Left ventricle myocardium superior (tissue), 1 donor: ENCODE data around the gene CD58. TPM values are rescaled to one million over a fixed set of nuclear protein-coding genes. Genes with fewer than 3 reads are reported as not detected.

Experiments
- ATAC-seq: fragments of 200-7000 bp; cut with Tn5 transposase; one replicate; pipeline ENCODE4 v1.9.1; 2020; ENCODE audit warnings: mild to moderate bottlenecking, moderate library complexity
- DNase-seq: peaks from one replicate; pipeline ENCODE4 v3.0.0-alpha.2; 2020
- intact Hi-C: fragments of 100-400 bp; cut with micrococcal nuclease; formaldehyde crosslinking; loops from one replicate; pipeline ENCODE4 v1.11.0; 2022
- microRNA-seq: library from miRNA; unstranded; fragments of <30 nt; microRNA quantifications from one replicate; pipeline ENCODE4 v1.2.0, GENCODE V29; 2020; ENCODE audit warnings: borderline number of aligned reads
- total RNA-seq: library from RNA; stranded (reverse); fragmentation: NEBNext Ultra II Directional; extraction: Animal tissue kit (Norgen Biotek cat#: 25700); gene quantifications from one replicate; pipeline ENCODE4 v1.2.1, GENCODE V29; 2021
- donor health status: DM: no; HTN: yes; CAD: no; lungs with severe emphysema.

The CD58 gene
- total RNA-seq, 1 donor from 2014 or later: 26.1 TPM

GRCh38 chr1:116465477-116465844 lies 105.4 kb downstream of the CD58 start:
- DNase-seq: no peak
- no peak for ATAC-seq
- intact Hi-C loops: no loop called here

Small RNA genes within 50 kb of the gene (microRNA-seq; reads per million reads assigned to microRNA genes)
- not detected for gene MIR548AC

Other genes starting within 250 kb of the CD58 start
- 269 TPM for gene ATP1A1, start 197.8 kb downstream of the CD58 start, total RNA-seq
- gene IGSF3, start 96.7 kb upstream of the CD58 start, total RNA-seq: 11.7 TPM
- 1.7 TPM for gene CD2, start 183.4 kb upstream of the CD58 start, total RNA-seq